H1 (cell line): ENCODE data around the gene PIP5K1B. TPM values are rescaled to one million over a fixed set of nuclear protein-coding genes. Genes with fewer than 3 reads are reported as not detected.

Experiments
- CTCF ChIA-PET: fragments of 300-600 bp; sonication (Branson Sonifier 250); formaldehyde crosslinking; loops from one replicate; lab custom pipeline; 2021; ENCODE audit not compliant: partially characterized antibody; lab: Charles Lee
- POLR2A ChIA-PET: fragments of 300-600 bp; sonication (Branson Sonifier 250); formaldehyde crosslinking; loops from one replicate; lab custom pipeline; 2021; ENCODE audit warnings: inconsistent platforms; ENCODE audit not compliant: partially characterized antibody; lab: Charles Lee
- DNase-seq, 2 experiments: peaks; one replicate each; pipeline versions ENCODE4 v3.0.0 to v3.0.0-alpha.2; 2010 to 2022; ENCODE audit warnings: low spot score in 2 of 2, low read depth in 1 of 2, mixed read lengths in 1 of 2
- FAIRE-seq: peaks from 2 replicates; lab custom pipeline; 2011; peaks lifted over from hg19 to GRCh38; lab: Jason Lieb, UNC
- H2AFZ ChIP-seq: 2 replicates; pipeline ENCODE4 v1.8.1; 2012; ENCODE audit warnings: low read length, inconsistent platforms
- H2AK5ac ChIP-seq: 2 replicates; pipeline ENCODE4 v1.6.1; 2013; ENCODE audit warnings: low read depth, low read length
- H2BK120ac ChIP-seq: replicated peaks from 2 replicates; pipeline ENCODE3; 2013; ENCODE audit warnings: low read depth, low read length, inconsistent platforms
- H2BK12ac ChIP-seq: 2 replicates; pipeline ENCODE4 v1.6.1; 2013; ENCODE audit warnings: low read depth, low read length
- H2BK15ac ChIP-seq: 2 replicates; pipeline ENCODE4 v1.6.1; 2013; ENCODE audit warnings: low read length
- H2BK20ac ChIP-seq: 2 replicates; pipeline ENCODE4 v1.6.1; 2013; ENCODE audit warnings: low read length
- H2BK5ac ChIP-seq: 2 replicates; pipeline ENCODE4 v1.6.1; 2013; ENCODE audit warnings: low read depth, low read length
- H3K14ac ChIP-seq: 2 replicates; pipeline ENCODE4 v1.6.1; 2013; ENCODE audit warnings: inconsistent platforms; ENCODE audit not compliant: insufficient read length
- H3K18ac ChIP-seq: 2 replicates; pipeline ENCODE4 v1.6.1; 2013; ENCODE audit warnings: low read length; ENCODE audit errors: extremely low read depth
- H3K23ac ChIP-seq: 2 replicates; pipeline ENCODE4 v1.6.1; 2013; ENCODE audit warnings: inconsistent platforms; ENCODE audit not compliant: insufficient read length
- H3K23me2 ChIP-seq: 2 replicates; pipeline ENCODE4 v1.6.1; 2013; ENCODE audit warnings: low read depth, low read length
- H3K27ac ChIP-seq: 2 replicates; pipeline ENCODE4 v1.6.1; 2011; ENCODE audit warnings: low read depth, low read length, inconsistent platforms
- H3K27me3 ChIP-seq, 4 experiments: replicated peaks in 1 of 4; 1 replicate in 1 of 4; 2 replicates in 3 of 4; pipeline versions ENCODE4 v1.6.1 to v1.8.1; 2011 to 2013; ENCODE audit warnings: low read length in 3 of 4, mild to moderate bottlenecking in 3 of 4, inconsistent platforms in 2 of 4, mixed read lengths in 2 of 4, moderate library complexity in 1 of 4; ENCODE audit not compliant: control insufficient read depth in 3 of 4, insufficient read depth in 3 of 4; ENCODE audit errors: extremely low read depth in 1 of 4
- H3K36me3 ChIP-seq, 4 experiments: 2 replicates each; pipeline versions ENCODE4 v1.6.1 to v1.8.1; 2011 to 2013; ENCODE audit warnings: mild to moderate bottlenecking in 4 of 4, low read length in 3 of 4, moderate library complexity in 2 of 4, control low read depth in 1 of 4, inconsistent platforms in 1 of 4; ENCODE audit not compliant: insufficient read depth in 4 of 4, control insufficient read depth in 2 of 4
- H3K4ac ChIP-seq: replicated peaks from 2 replicates; pipeline ENCODE3; 2013; ENCODE audit warnings: low read length, low read depth, mixed read lengths, inconsistent platforms; ENCODE audit not compliant: insufficient read length
- H3K4me1 ChIP-seq, 4 experiments: replicated peaks in 1 of 4; 1 replicate in 1 of 4; 2 replicates in 3 of 4; pipeline versions ENCODE4 v1.6.1 to v1.8.1; 2011 to 2013; ENCODE audit warnings: low read length in 3 of 4, inconsistent platforms in 2 of 4, mixed read lengths in 1 of 4; ENCODE audit not compliant: insufficient read depth in 4 of 4, control insufficient read depth in 3 of 4
- H3K4me2 ChIP-seq, 2 experiments: 2 replicates each; pipeline versions ENCODE4 v1.6.1 to v1.8.1; 2011 to 2013; ENCODE audit warnings: low read depth in 2 of 2, low read length in 2 of 2, control low read depth in 1 of 2, inconsistent platforms in 1 of 2, mild to moderate bottlenecking in 1 of 2; ENCODE audit not compliant: insufficient read depth in 1 of 2
- H3K4me3 ChIP-seq, 4 experiments: fragments of 200-600, 300-600 bp in 1 of 4; sonication (generic), shearing (Covaris generic), sonication (Bioruptor Twin) in 1 of 4; 2 replicates each; pipeline versions ENCODE4 v1.5.1 to v1.8.1; 2011 to 2016; ENCODE audit warnings: low read length in 4 of 4, low read depth in 3 of 4, control low read depth in 2 of 4, inconsistent platforms in 2 of 4, mild to moderate bottlenecking in 2 of 4, mixed read lengths in 1 of 4, moderate library complexity in 1 of 4; ENCODE audit not compliant: insufficient read depth in 2 of 4; ENCODE audit errors: extremely low read depth in 1 of 4
- H3K56ac ChIP-seq: replicated peaks from 2 replicates; pipeline ENCODE3; 2013; ENCODE audit warnings: low read depth, mild to moderate bottlenecking, mixed read lengths, low read length, inconsistent platforms; ENCODE audit not compliant: insufficient read length
- H3K79me1 ChIP-seq: 2 replicates; pipeline ENCODE4 v1.6.1; 2013; ENCODE audit warnings: low read depth, low read length, control low read depth
- H3K79me2 ChIP-seq, 2 experiments: 2 replicates each; pipeline versions ENCODE4 v1.6.1 to v1.8.1; 2012 to 2013; ENCODE audit warnings: low read length in 2 of 2, mild to moderate bottlenecking in 2 of 2, inconsistent platforms in 1 of 2; ENCODE audit not compliant: insufficient read depth in 2 of 2, control insufficient read depth in 1 of 2
- H3K9ac ChIP-seq, 4 experiments: replicated peaks in 1 of 4; 1 replicate in 1 of 4; 2 replicates in 3 of 4; pipeline versions ENCODE4 v1.6.1 to v1.8.1; 2011 to 2013; ENCODE audit warnings: low read depth in 3 of 4, low read length in 3 of 4, control low read depth in 2 of 4, mild to moderate bottlenecking in 2 of 4, moderate library complexity in 2 of 4, inconsistent platforms in 1 of 4; ENCODE audit errors: extremely low read depth in 1 of 4
- H3K9me3 ChIP-seq, 2 experiments: 2 replicates each; pipeline versions ENCODE4 v1.6.1 to v1.8.1; 2012 to 2013; ENCODE audit warnings: mild to moderate bottlenecking in 2 of 2, moderate library complexity in 2 of 2, control low read depth in 1 of 2, inconsistent platforms in 1 of 2, low read depth in 1 of 2, low read length in 1 of 2, mixed read lengths in 1 of 2; ENCODE audit not compliant: insufficient read depth in 2 of 2
- H4K20me1 ChIP-seq, 2 experiments: replicated peaks in 1 of 2; 2 replicates each; pipeline versions ENCODE3 to v1.8.1; 2011 to 2013; ENCODE audit warnings: inconsistent platforms in 2 of 2, low read length in 2 of 2, mild to moderate bottlenecking in 1 of 2; ENCODE audit not compliant: insufficient read depth in 2 of 2, control insufficient read depth in 1 of 2
- H4K5ac ChIP-seq: 2 replicates; pipeline ENCODE4 v1.6.1; 2013; ENCODE audit warnings: low read length, low read depth, mixed read lengths, inconsistent platforms; ENCODE audit not compliant: insufficient read length
- H4K8ac ChIP-seq: 2 replicates; pipeline ENCODE4 v1.8.0; 2013; ENCODE audit warnings: mild to moderate bottlenecking, moderate library complexity, low read length, inconsistent platforms; ENCODE audit not compliant: insufficient read depth; ENCODE audit errors: extremely low read depth
- H4K91ac ChIP-seq: replicated peaks from 2 replicates; pipeline ENCODE3; 2013; ENCODE audit warnings: low read length, mixed read lengths, inconsistent platforms; ENCODE audit not compliant: insufficient read length
- ASH2L ChIP-seq: fragments of 200-600, 300-600 bp; sonication (generic); IDR thresholded peaks from one replicate; pipeline ENCODE4 v1.7.1; 2017; ENCODE audit warnings: low read length
- CBX5 ChIP-seq: fragments of 300-800, 300-1000 bp; sonication (generic); IDR thresholded peaks from 2 replicates; pipeline ENCODE4 v1.7.1; 2016; ENCODE audit warnings: antibody characterized with exemption, low read length, low read depth
- CBX8 ChIP-seq: fragments of 300-800, 300-1000 bp; sonication (generic); IDR thresholded peaks from 2 replicates; pipeline ENCODE4 v1.7.1; 2016; ENCODE audit warnings: low read depth, low read length, borderline replicate concordance
- CEBPB ChIP-seq: IDR thresholded peaks from 2 replicates; pipeline ENCODE4 v1.6.1; 2012; ENCODE audit warnings: low read depth, low read length
- EZH2 ChIP-seq: fragments of 200-600 bp; sonication (generic); IDR thresholded peaks from 2 replicates; pipeline ENCODE4 v1.7.1; 2012; ENCODE audit warnings: low read depth, mild to moderate bottlenecking, moderate library complexity, low read length, inconsistent platforms; ENCODE audit not compliant: severe bottlenecking
- KDM4A ChIP-seq: IDR thresholded peaks from one replicate; pipeline ENCODE4 v1.7.1; 2012; ENCODE audit warnings: low read depth, mild to moderate bottlenecking, moderate library complexity, low read length, inconsistent platforms; ENCODE audit not compliant: severe bottlenecking
- NANOG ChIP-seq: IDR thresholded peaks from 2 replicates; pipeline ENCODE4 v1.6.1; 2011; ENCODE audit warnings: low read length, low read depth, mild to moderate bottlenecking, inconsistent platforms; ENCODE audit not compliant: insufficient read depth, poor library complexity, severe bottlenecking
- WGBS, 2 experiments: shearing (Covaris generic) in 1 of 2; methylation state at CpG; one replicate each; pipeline versions ENCODE4 v1.1.6 to v1.1.7; 2013 to 2015; ENCODE audit warnings: low lambda C conversion rate in 2 of 2, mixed read lengths in 2 of 2, inconsistent platforms in 1 of 2, low coverage in 1 of 2, missing lambda C conversion rate in 1 of 2; ENCODE audit not compliant: insufficient replicate concordance in 2 of 2, insufficient coverage in 1 of 2, insufficient read length in 1 of 2; ENCODE audit errors: extremely low coverage in 1 of 2, missing lambda C conversion rate in 1 of 2; 5-methylcytosine and 5-hydroxymethylcytosine counted together
- polyA plus RNA-seq, 7 experiments: library from polyadenylated mRNA; depleted of rRNA in 3 of 7; stranded (reverse) in 5 of 7; unstranded in 2 of 7; fragments of >200 nt in 5 of 7; fragments of 200-250 nt in 2 of 7; gene quantifications; 1 replicate in 5 of 7; 2 replicates in 1 of 7; 4 replicates in 1 of 7; pipeline versions ENCODE4 v1.2.1 to v1.2.3, GENCODE V29; 2011 to 2013; ENCODE audit warnings: missing spikeins in 2 of 7, mixed read lengths in 2 of 7
- total RNA-seq: library from RNA; stranded (reverse); fragmentation: NEBNext Ultra II Directional; extraction: Animal tissue kit (Norgen Biotek cat#: 25700); gene quantifications from 2 replicates; pipeline ENCODE4 v1.2.1, GENCODE V29; 2021

The PIP5K1B gene
- total and polyA plus RNA-seq, 2 of the 8 experiments (the other 6 are each of a cell fraction or from before 2014, with no cell fraction given) = 4.7 to 7.7 TPM

DNA sequence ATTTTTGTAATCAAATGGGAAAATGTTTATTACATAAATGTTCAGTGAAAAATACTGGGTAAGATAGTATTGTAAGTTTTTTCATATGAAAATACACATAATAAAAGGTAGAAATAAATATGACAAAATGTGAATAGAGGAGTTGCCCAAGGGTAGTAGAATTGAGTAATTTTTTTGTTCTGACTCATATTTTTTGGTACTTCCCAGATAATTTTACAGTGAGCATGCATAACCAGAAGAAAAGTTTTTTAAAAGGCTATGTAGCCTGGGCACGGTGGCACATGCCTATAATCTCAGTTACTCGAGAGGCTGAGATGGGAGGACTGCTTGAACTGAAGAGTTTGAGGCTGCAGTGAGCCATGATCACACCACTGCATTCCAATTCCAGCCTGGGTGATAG, 116.9 kb downstream of the PIP5K1B start:
- TF ChIP-seq ASH2L = no peak
- TF ChIP-seq KDM4A = no peak
- no peak for TF ChIP-seq NANOG
- no peak for TF ChIP-seq CEBPB
- TF ChIP-seq CBX8 = no peak
- no peak for TF ChIP-seq EZH2
- no peak for TF ChIP-seq CBX5

More for the DNA sequence above, 116.9 kb downstream of the PIP5K1B start:
- no peak overlapping the region for H3K56ac ChIP-seq
- no peak overlapping the region for H2BK15ac ChIP-seq
- no peak for DNase-seq
- no peaks in the 10 kb centered on the region for H3K23me2 ChIP-seq
- H2BK20ac ChIP-seq = no peak overlapping the region
- no peak overlapping the region for H2AK5ac ChIP-seq
- H3K4me3 ChIP-seq = no peak overlapping the region
- no peak overlapping the region for H4K8ac ChIP-seq
- H3K79me1 ChIP-seq = no peaks in the 10 kb centered on the region
- no peak overlapping the region for H3K18ac ChIP-seq
- CTCF ChIA-PET = no interaction called here
- no peak overlapping the region for H3K27ac ChIP-seq
- H2BK12ac ChIP-seq = no peak overlapping the region
- H3K27me3 ChIP-seq = no peaks in the 10 kb centered on the region
- H3K4me1 ChIP-seq = peaks cover 2 to 10% (median 5%) of the 10 kb centered on the region in 4 experiments; a peak in 4 of 7 replicates
- no peaks in the 10 kb centered on the region for H3K9me3 ChIP-seq
- no peak overlapping the region for H4K5ac ChIP-seq
- no peak overlapping the region for H3K23ac ChIP-seq
- H3K14ac ChIP-seq = no peak overlapping the region
- no peak overlapping the region for H4K91ac ChIP-seq
- no peaks in the 10 kb centered on the region for H3K79me2 ChIP-seq
- no peak overlapping the region for H3K9ac ChIP-seq
- H4K20me1 ChIP-seq = no peaks in the 10 kb centered on the region
- POLR2A ChIA-PET = no interaction called here
- no peak for FAIRE-seq
- 81% methylated on average over 2 of the region's 2 CpGs; no CpG with 5 or more reads in 1 of the 2 experiments for WGBS, 2 experiments
- H2BK120ac ChIP-seq = no peak overlapping the region
- H3K4ac ChIP-seq = no peak overlapping the region
- no peaks in the 10 kb centered on the region for H3K36me3 ChIP-seq
- H2AFZ ChIP-seq = no peak overlapping the region
- H3K4me2 ChIP-seq = no peak overlapping the region
- no peak overlapping the region for H2BK5ac ChIP-seq
